HFFc6 (cell line): Measurements from ENCODE around the gene SLAMF7. TPM values are rescaled to one million over a fixed set of nuclear protein-coding genes. Genes with fewer than 3 reads are reported as not detected.

ENCODE experiments used
- DNase-seq: peaks from one replicate; pipeline ENCODE4 v3.0.0-alpha.2; 2018
- H3K27ac Mint-ChIP-seq: 2 replicates; pipeline ENCODE4 v1.8.0; 2020; ENCODE audit warnings: mild to moderate bottlenecking, mixed read lengths
- H3K27me3 Mint-ChIP-seq: 2 replicates; pipeline ENCODE4 v1.8.0; 2021; ENCODE audit warnings: mild to moderate bottlenecking, moderate library complexity, mixed read lengths; ENCODE audit not compliant: insufficient read depth
- H3K36me3 Mint-ChIP-seq: 2 replicates; pipeline ENCODE4 v1.8.0; 2021; ENCODE audit warnings: low read depth, mixed read lengths
- H3K4me1 Mint-ChIP-seq: 2 replicates; pipeline ENCODE4 v1.8.0; 2020; ENCODE audit warnings: low read depth, mixed read lengths
- H3K4me3 Mint-ChIP-seq: 2 replicates; pipeline ENCODE4 v1.8.0; 2020; ENCODE audit warnings: mild to moderate bottlenecking, moderate library complexity, mixed read lengths
- H3K9me3 Mint-ChIP-seq: 2 replicates; pipeline ENCODE4 v1.8.0; 2020; ENCODE audit warnings: mild to moderate bottlenecking, mixed read lengths
- total RNA-seq, 6 experiments: library from RNA; stranded (reverse); fragmentation: NEBNext Ultra II Directional; extraction: Animal tissue kit (Norgen Biotek cat#: 25700); gene quantifications; 2 replicates in 1 of 6; 3 replicates in 5 of 6; pipeline ENCODE4 v1.2.3, GENCODE V29; 2021
- TF ChIP-seq, protein P1 (sequence below): fragments of 200-600 bp; sonication (generic); IDR thresholded peaks from 2 replicates; pipeline ENCODE4 v1.5.0; 2021; ENCODE audit warnings: antibody characterized with exemption, mild to moderate bottlenecking

The SLAMF7 gene
- total RNA-seq, 6 experiments from 2014 or later = not detected

DNA sequence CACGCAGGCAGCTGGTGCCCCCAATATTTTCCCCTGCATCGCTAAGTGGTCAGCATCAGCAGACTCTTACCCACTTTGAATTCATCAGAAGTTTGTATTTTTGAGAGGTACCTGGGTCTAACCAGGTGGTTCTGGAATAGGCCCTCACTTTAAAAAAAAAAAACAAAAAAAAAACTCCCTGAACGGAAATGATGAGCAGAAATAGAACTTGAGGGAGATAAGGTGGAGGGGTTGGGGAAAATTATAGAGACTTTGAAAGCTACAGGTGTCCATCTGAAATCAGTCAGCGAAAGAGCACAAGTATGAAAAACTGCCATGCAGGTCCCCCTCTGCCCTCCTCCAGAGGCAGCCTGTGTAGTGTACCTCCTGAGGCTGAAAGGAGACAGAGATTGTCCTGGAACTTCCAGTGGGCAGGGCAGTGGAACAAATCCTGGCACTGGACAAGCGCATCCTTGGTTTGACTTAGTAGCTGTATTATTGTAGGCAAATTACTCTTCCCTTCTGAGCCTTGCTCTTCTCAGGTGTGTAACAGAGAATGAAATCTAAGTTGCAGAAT is 1.2 kb downstream of the SLAMF7 start:
- no peak overlapping the region for H3K4me3 Mint-ChIP-seq
- no peak overlapping the region for H3K27ac Mint-ChIP-seq
- no peaks in the 10 kb centered on the region for H3K36me3 Mint-ChIP-seq
- TF ChIP-seq, protein P1, sequence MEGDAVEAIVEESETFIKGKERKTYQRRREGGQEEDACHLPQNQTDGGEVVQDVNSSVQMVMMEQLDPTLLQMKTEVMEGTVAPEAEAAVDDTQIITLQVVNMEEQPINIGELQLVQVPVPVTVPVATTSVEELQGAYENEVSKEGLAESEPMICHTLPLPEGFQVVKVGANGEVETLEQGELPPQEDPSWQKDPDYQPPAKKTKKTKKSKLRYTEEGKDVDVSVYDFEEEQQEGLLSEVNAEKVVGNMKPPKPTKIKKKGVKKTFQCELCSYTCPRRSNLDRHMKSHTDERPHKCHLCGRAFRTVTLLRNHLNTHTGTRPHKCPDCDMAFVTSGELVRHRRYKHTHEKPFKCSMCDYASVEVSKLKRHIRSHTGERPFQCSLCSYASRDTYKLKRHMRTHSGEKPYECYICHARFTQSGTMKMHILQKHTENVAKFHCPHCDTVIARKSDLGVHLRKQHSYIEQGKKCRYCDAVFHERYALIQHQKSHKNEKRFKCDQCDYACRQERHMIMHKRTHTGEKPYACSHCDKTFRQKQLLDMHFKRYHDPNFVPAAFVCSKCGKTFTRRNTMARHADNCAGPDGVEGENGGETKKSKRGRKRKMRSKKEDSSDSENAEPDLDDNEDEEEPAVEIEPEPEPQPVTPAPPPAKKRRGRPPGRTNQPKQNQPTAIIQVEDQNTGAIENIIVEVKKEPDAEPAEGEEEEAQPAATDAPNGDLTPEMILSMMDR = no peak
- no peaks in the 10 kb centered on the region for H3K4me1 Mint-ChIP-seq
- DNase-seq = no peak
- no peaks in the 10 kb centered on the region for H3K9me3 Mint-ChIP-seq
- peaks cover 12% of the 10 kb centered on the region for H3K27me3 Mint-ChIP-seq

GRCh38 chr1:160741092-160741501 is 2.0 kb downstream of the SLAMF7 start:
- Mint-ChIP-seq H3K27ac (no peak overlapping the region), H3K27me3 (peaks cover 12% of the 10 kb centered on the region), H3K4me3 (no peak overlapping the region), H3K36me3 (no peaks in the 10 kb centered on the region), H3K9me3 (no peaks in the 10 kb centered on the region), H3K4me1 (no peaks in the 10 kb centered on the region)
- TF ChIP-seq, protein P1 = no peak
- no peak for DNase-seq

- Mint-ChIP-seq H3K27ac (no peak overlapping the region), H3K4me1 (no peaks in the 10 kb centered on the region), H3K9me3 (no peaks in the 10 kb centered on the region), H3K4me3 (no peak overlapping the region), H3K36me3 (no peaks in the 10 kb centered on the region), H3K27me3 (peaks cover 17% of the 10 kb centered on the region)
- TF ChIP-seq, protein P1 = no peak
- DNase-seq = no peak
These were observed 2.7 kb downstream of the SLAMF7 start for GRCh38 chr1:160741612-160742348.

GRCh38 chr1:160742428-160743127 is 3.5 kb downstream of the SLAMF7 start:
- Mint-ChIP-seq H3K4me1 (peaks cover 1% of the 10 kb centered on the region; the same call in 1 of the 2 replicates), H3K9me3 (no peaks in the 10 kb centered on the region), H3K36me3 (no peaks in the 10 kb centered on the region), H3K27me3 (peaks cover 17% of the 10 kb centered on the region), H3K27ac (no peak overlapping the region), H3K4me3 (no peak overlapping the region)
- TF ChIP-seq, protein P1 = no peak
- no peak for DNase-seq

- no peak overlapping the region for H3K27ac Mint-ChIP-seq
- DNase-seq = no peak
- peaks cover 8% of the 10 kb centered on the region for H3K4me1 Mint-ChIP-seq
- TF ChIP-seq, protein P1 = no peak
- H3K4me3 Mint-ChIP-seq = no peak overlapping the region
- no peaks in the 10 kb centered on the region for H3K36me3 Mint-ChIP-seq
- H3K9me3 Mint-ChIP-seq = no peaks in the 10 kb centered on the region
- H3K27me3 Mint-ChIP-seq = peaks cover 17% of the 10 kb centered on the region
These were observed 4.2 kb downstream of the SLAMF7 start for GRCh38 chr1:160743266-160743665.
